DMS153 (cell line): ENCODE measurements around the gene CITED1.

Experiments
- DNase-seq: peaks from one replicate; lab custom pipeline; 2025; lab: John Stamatoyannopoulos, UW

The CITED1 gene

GRCh38 chrX:72270316-72270866 is 35.3 kb downstream of the CITED1 start:
- no peak for DNase-seq

DNA sequence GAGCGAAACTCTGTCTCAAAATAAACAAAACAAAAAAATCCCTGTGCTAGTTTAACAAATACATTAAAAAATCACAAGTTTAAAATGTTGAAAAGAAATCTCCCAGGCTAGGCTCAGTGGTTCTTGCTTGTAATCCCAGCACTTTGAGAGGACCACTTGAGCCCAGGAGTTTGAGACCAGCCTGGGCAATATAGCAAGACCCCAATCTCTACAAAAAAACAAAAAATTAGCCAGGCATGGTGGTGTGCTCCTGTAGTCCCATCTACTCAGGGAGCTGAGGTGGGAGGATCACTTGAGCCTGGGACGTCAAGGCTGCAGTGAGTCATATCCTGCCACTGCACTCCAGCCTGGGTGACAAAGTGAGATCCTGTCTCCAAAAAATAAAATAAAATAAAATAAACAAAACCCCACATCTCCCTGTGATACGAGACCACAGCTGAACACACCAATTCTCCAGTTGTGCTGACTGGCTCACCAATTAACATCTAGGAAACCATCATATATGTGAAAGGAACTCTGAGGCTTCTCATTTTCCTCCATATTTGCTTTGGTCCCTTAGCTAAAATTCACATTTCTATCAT is 36.0 kb downstream of the CITED1 start:
- DNase-seq, result no peak

DNA sequence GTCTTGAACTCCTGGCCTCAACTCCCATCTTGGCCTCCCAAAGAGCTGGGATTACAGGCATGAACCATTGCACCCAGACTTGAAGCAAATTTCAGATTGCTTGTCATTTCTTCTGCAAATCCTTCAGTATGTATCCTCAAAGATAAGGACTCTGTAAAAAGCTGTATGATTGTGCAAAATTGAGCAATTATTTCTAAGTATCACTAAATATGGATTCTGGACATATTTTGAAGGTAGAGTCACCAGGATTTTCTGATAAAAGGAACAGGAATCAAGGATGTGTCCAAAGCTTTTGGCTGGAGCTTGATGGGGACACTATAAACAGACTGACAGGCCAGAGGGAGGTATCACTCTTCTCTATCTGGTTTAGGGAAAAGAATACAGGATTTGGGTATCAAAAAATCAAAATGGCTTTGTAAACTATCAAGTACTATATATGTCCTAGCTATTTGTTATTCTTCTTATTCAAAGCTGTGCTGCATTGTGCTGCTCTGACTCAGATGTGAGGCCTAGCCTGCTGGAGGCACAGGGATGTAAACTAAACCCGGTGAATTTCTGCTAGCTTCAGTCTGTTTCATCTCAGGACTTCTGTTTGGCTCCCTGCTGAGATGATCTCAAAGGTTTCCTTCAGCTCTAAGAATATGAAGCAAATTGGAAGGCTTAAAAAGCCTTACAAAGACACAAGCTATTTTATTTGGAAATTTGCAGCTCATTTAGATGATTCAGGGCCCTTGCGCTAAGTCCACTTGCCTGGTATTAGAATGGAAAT is 36.9 kb downstream of the CITED1 start:
- DNase-seq, result no peak

DNA sequence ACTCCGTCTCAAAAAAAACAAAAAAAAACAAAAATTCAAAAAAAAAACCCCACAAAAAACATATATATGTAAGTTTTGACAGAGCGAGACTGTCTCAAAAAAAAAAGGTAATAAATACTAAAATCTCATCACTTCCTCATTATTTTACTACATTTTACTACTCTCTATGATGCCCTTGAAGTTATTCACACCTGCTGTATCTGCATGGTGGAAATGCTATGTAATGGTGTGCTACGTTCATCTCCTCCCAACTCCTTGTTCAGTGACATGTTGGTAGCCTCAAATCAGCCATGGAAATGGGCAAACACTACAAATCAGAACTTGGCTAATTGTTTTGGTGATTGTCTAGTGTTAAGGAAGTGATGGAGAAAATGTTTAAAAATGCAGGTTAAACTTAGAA is 40.5 kb downstream of the CITED1 start:
- DNase-seq, result no peak

DNA sequence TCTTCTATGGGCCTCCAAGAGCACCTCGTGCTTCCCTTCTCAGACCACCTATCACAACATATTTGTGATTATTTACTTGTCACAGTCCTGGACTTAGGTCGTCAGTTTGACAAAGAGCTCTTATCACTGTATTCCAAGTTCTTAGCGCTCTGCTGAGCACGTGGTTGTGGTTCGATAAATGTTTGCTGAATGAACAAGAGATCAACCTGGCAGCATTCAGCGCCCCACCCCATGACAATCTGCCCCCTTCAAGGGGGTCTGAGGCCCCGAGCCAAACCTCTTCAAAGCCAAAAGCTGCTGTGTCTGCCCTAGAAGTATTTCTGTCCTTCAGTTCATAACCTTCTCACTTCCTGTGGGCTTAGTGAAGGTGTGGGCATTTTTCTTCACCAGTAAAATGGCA is 43.6 kb downstream of the CITED1 start:
- no peak for DNase-seq

DNA sequence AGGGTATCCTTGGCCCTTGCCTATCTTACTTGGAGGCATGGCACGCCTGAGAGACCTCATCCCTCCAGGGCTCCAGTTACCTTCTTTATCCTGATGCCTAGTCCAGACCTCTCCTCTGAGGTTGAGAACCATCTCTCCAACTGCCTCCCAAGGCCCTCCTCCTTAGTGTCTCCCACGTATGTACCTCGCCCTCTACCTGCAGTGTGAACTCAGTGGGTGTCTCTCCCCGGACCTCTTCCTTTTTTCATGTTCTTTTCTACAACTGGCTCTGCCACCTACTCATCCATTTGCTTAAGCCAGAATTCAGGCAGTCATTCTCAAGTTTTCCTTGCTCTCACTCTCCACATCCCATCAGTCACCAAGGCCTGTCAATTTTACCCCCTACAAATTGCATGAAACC is 45.3 kb downstream of the CITED1 start:
- no peak for DNase-seq

GRCh38 chrX:72258174-72258573 is 47.5 kb downstream of the CITED1 start:
- DNase-seq, result no peak

DNA sequence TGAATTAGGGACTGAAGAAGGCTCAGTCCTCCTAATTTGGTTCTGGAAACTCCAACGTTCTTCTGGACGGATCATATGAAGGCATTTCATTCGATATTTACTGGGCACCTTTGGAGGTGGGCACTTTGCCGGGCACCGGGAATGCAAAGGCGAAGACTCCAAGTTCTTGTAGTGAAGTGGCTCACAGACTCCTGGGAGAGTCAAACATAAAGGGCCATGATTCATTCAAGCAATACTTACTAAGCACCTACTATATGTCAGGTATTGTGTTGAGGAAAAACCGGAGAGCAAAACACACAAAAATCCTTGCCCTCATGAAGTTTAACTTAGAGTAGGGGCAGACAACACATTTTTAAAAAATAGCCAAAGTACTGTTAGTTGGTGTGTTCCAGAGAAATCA is 49.9 kb downstream of the CITED1 start:
- no peak for DNase-seq

DNA sequence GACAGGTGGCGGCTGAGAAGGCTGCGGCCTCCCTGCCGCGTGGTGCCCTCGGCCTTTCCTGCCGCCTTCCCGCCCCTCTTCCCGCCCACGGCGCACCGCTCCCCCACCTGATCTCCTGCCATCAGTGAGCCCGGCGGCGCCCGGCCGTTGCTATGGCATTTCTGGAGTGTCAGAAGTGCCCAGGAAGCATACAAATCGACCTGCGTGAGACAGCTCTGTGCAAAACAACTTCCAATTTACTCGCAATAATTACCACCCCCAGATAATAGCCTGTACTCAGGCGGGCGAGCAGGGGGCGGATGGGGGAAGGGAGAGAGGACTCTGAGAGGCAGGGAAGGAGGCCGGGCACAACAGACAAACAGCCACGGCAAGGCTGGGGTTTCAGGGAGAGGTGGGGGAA is 50.3 kb downstream of the CITED1 start:
- peak; percentile 68 for DNase-seq

DNA sequence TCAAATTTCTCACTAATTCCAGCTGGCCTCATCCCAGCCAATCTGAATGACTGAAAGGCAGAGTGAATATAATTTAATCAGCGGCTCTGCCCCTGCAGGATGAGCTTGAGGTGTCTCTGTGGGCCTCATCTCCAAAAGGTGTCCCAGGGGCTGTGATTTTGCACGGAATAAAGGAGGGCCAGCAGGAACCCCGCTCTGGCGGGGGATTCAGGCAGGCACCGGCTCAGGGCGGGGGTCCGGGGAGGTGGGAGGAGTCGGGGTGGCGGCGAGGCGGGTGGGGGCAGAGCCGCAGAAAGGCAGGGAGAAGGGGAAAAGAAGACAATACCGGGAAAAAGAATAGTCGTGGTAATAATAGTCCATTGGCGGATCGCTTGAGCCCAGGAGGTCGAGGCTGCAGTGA is 50.9 kb downstream of the CITED1 start:
- DNase-seq, result no peak

GRCh38 chrX:72253686-72254085 is 52.0 kb downstream of the CITED1 start:
- DNase-seq, result no peak
